Aorta (tissue), 5 donors: Measurements from ENCODE around the gene AURKB. TPM values are rescaled to one million over a fixed set of nuclear protein-coding genes. Genes with fewer than 3 reads are reported as not detected.
A peak's percentile ranks its signal among the peaks of the same experiment; 100 is the strongest.

Source experiments
- ATAC-seq: fragments of 200-7000 bp; cut with Tn5 transposase; one replicate; pipeline ENCODE4 v1.9.1; 2022; ENCODE audit warnings: moderate library complexity; ENCODE audit not compliant: low FRiP score
- DNase-seq, 2 donors: peaks; one replicate each; pipeline ENCODE4 v3.0.0-alpha.2; 2020
- H3K27ac ChIP-seq, 2 donors: one replicate each; pipeline ENCODE4 v1.5.1; 2013; ENCODE audit warnings: low read length in 2 of 2, mild to moderate bottlenecking in 2 of 2, moderate library complexity in 2 of 2, control low read depth in 1 of 2, inconsistent platforms in 1 of 2, low read depth in 1 of 2
- H3K27me3 ChIP-seq, 2 donors: one replicate each; pipeline ENCODE4 v1.6.1; 2013; ENCODE audit warnings: control low read depth in 1 of 2, low read length in 1 of 2, mild to moderate bottlenecking in 1 of 2, moderate library complexity in 1 of 2; ENCODE audit not compliant: insufficient read depth in 2 of 2, control insufficient read depth in 1 of 2
- H3K36me3 ChIP-seq, 2 donors: one replicate each; pipeline ENCODE4 v1.6.1; 2013; ENCODE audit warnings: control low read depth in 1 of 2, low read length in 1 of 2, mild to moderate bottlenecking in 1 of 2; ENCODE audit not compliant: insufficient read depth in 2 of 2, control insufficient read depth in 1 of 2
- H3K4me1 ChIP-seq, 2 donors: one replicate each; pipeline ENCODE4 v1.6.1; 2013; ENCODE audit warnings: low read length in 2 of 2, control low read depth in 1 of 2, mild to moderate bottlenecking in 1 of 2, moderate library complexity in 1 of 2; ENCODE audit not compliant: insufficient read depth in 2 of 2, control insufficient read depth in 1 of 2
- H3K4me3 ChIP-seq, 2 donors: one replicate each; pipeline ENCODE4 v1.5.1; 2013; ENCODE audit warnings: low read length in 2 of 2, control low read depth in 1 of 2, mild to moderate bottlenecking in 1 of 2
- H3K9me3 ChIP-seq: one replicate; pipeline ENCODE4 v1.6.1; 2013; ENCODE audit warnings: mild to moderate bottlenecking, low read length; ENCODE audit not compliant: control insufficient read depth
- WGBS, 2 donors: extraction: QIAGEN DNeasy Blood & Tissue Kit; methylation state at CpG; one replicate each; pipeline ENCODE4 v1.1.7; 2013; 5-methylcytosine and 5-hydroxymethylcytosine counted together
- intact Hi-C, 2 donors: fragments of 100-400 bp; cut with DNase I; formaldehyde crosslinking; loops; one replicate each; pipeline versions ENCODE4 v1.14.2 to v1.15.0; 2022
- polyA plus RNA-seq, 2 donors: library from polyadenylated mRNA; stranded (reverse); fragments of 200-250 nt; gene quantifications; one replicate each; pipeline ENCODE4 v1.2.3, GENCODE V29; 2013
- total RNA-seq, 2 donors: library from RNA; stranded (reverse); fragmentation: NEBNext Ultra II Directional; extraction: Animal tissue kit (Norgen Biotek cat#: 25700); gene quantifications; one replicate each; pipeline ENCODE4 v1.2.1, GENCODE V29; 2021
- donor health status: healthy with polysubstance abuse.
- donor health status: Bipolar disorder and iron deficiency.
- donor health status: DM: no; HTN: no; CAD: no.
- donor health status: DM: no; HTN: no; CAD: no.
- donor health status: DM: yes; HTN: yes; CAD: no.

AURKB gene
- total and polyA plus RNA-seq, 4 donors, result 0.81 to 3.1 TPM; not detected in 2

- no peak overlapping the region for H3K4me3 ChIP-seq
- no peaks in the 10 kb centered on the region for H3K27me3 ChIP-seq
- no peak overlapping the region for H3K27ac ChIP-seq
- no peaks in the 10 kb centered on the region for H3K4me1 ChIP-seq
- WGBS, 2 donors, result 95 to 98% methylated on average over 10 of the region's 10 CpGs
- DNase-seq (peak in 1 of 2 donors; percentile 55), ATAC-seq (no peak)
- intact Hi-C loops, result no loop called here
- peaks cover 0 to 14% of the 10 kb centered on the region in 2 donors for H3K36me3 ChIP-seq
- H3K9me3 ChIP-seq, result no peaks in the 10 kb centered on the region
Observed at GRCh38 chr17:8231701-8232100, 21.3 kb upstream of the AURKB start.

- Histone ChIP-seq H3K9me3 (no peaks in the 10 kb centered on the region), H3K27ac (no peak overlapping the region), H3K4me3 (no peak overlapping the region), H3K27me3 (no peaks in the 10 kb centered on the region), H3K4me1 (no peaks in the 10 kb centered on the region), H3K36me3 (peaks cover 0 to 1% of the 10 kb centered on the region in 2 donors)
- intact Hi-C loops, result no loop called here
- no peak for DNase-seq
- 88 to 89% methylated on average over 4 of the region's 4 CpGs for WGBS, 2 donors
- no peak for ATAC-seq
Observed at GRCh38 chr17:8227238-8227581, 16.8 kb upstream of the AURKB start.

- no peaks in the 10 kb centered on the region for H3K4me1 ChIP-seq
- WGBS, 2 donors, result 13 to 19% methylated on average over 32 of the region's 32 CpGs
Observed at GRCh38 chr17:8226536-8227237, 16.3 kb upstream of the AURKB start.

GRCh38 chr17:8225813-8226535 lies 15.6 kb upstream of the AURKB start:
- intact Hi-C loops, result no loop called here
- Histone ChIP-seq H3K4me1 (no peaks in the 10 kb centered on the region), H3K9me3 (no peaks in the 10 kb centered on the region), H3K27me3 (no peaks in the 10 kb centered on the region), H3K36me3 (peaks cover 0 to 1% of the 10 kb centered on the region in 2 donors), H3K27ac (no peak overlapping the region), H3K4me3 (no peak overlapping the region)
- WGBS, 2 donors, result 63 to 64% methylated on average over 20 of the region's 20 CpGs
- ATAC-seq, result no peak
- no peak for DNase-seq

More at GRCh38 chr17:8226536-8227237, 16.3 kb upstream of the AURKB start:
- peaks cover 0 to 1% of the 10 kb centered on the region in 2 donors for H3K36me3 ChIP-seq
- peak; percentile 36 for ATAC-seq
- intact Hi-C loops, result no loop called here
- DNase-seq, result peak; percentile 81 to 85
- no peak overlapping the region for H3K4me3 ChIP-seq
- no peaks in the 10 kb centered on the region for H3K9me3 ChIP-seq
- no peaks in the 10 kb centered on the region for H3K27me3 ChIP-seq
- H3K27ac ChIP-seq, result no peak overlapping the region

GRCh38 chr17:8224891-8225812 lies 14.8 kb upstream of the AURKB start:
- no peaks in the 10 kb centered on the region for H3K4me1 ChIP-seq
- peaks cover 0 to 1% of the 10 kb centered on the region in 2 donors for H3K36me3 ChIP-seq
- WGBS, 2 donors, result 87 to 89% methylated on average over 26 of the region's 26 CpGs
- DNase-seq (no peak), ATAC-seq (no peak)
- intact Hi-C loops, result no loop called here
- H3K4me3 ChIP-seq, result no peak overlapping the region
- no peak overlapping the region for H3K27ac ChIP-seq
- H3K9me3 ChIP-seq, result no peaks in the 10 kb centered on the region
- no peaks in the 10 kb centered on the region for H3K27me3 ChIP-seq

GRCh38 chr17:8223356-8224126 lies 13.2 kb upstream of the AURKB start:
- peak overlapping the region; percentile 40 to 70 for H3K27ac ChIP-seq
- WGBS, 2 donors, result 2 to 3% methylated on average over 26 to 27 of the region's 27 CpGs
- intact Hi-C loops, result loop anchor here (2.0 kb wide), 2 partner anchors 71 to 99 kb away; partner anchors contain the start of genes HES7 (in 1 of the 2) and SLC25A35 (in 1 of the 2)
- H3K9me3 ChIP-seq, result no peaks in the 10 kb centered on the region
- no peaks in the 10 kb centered on the region for H3K27me3 ChIP-seq
- DNase-seq (peak; percentile 79 to 87), ATAC-seq (no peak)
- peak overlapping the region; percentile 43 to 48 for H3K4me3 ChIP-seq
- no peaks in the 10 kb centered on the region for H3K4me1 ChIP-seq
- no peaks in the 10 kb centered on the region for H3K36me3 ChIP-seq

GRCh38 chr17:8222630-8223355 lies 12.4 kb upstream of the AURKB start:
- DNase-seq (peak; percentile 97), ATAC-seq (peak; percentile 88)
- Histone ChIP-seq H3K9me3 (no peaks in the 10 kb centered on the region), H3K27ac (peak overlapping the region; percentile 40 to 95), H3K4me3 (peak overlapping the region; percentile 48 to 62), H3K4me1 (no peaks in the 10 kb centered on the region), H3K36me3 (no peaks in the 10 kb centered on the region), H3K27me3 (no peaks in the 10 kb centered on the region)
- 0% methylated on average over 49 of the region's 49 CpGs for WGBS, 2 donors
- intact Hi-C loops, result loop anchor here (1.0 to 2.0 kb wide), 3 partner anchors 72 to 103 kb away; partner anchors contain the start of genes HES7 (in 1 of the 2) and SLC25A35 (in 1 of the 2)
